Measurements from ENCODE around the gene GLG1.
"Not testable (repeated sequence)": the region's sequence is repeated elsewhere in the genome, so short reads cannot be mapped to it uniquely, and the experiment has no call there.

The GLG1 gene

GRCh38 chr16:74438492-74438979, 168.4 kb downstream of the GLG1 start:
- DNase-seq (ENCODE audit: low read depth), result no peak

GRCh38 chr16:74431516-74431915, 175.4 kb downstream of the GLG1 start:
- no peak for DNase-seq (ENCODE audit: low read depth)

GRCh38 chr16:74430036-74430712, 176.7 kb downstream of the GLG1 start:
- DNase-seq (ENCODE audit: low read depth), result not testable (repeated sequence)

- not testable (repeated sequence) for DNase-seq (ENCODE audit: low read depth)
Measured at GRCh38 chr16:74428493-74428892, 178.4 kb downstream of the GLG1 start.

- not testable (repeated sequence) for DNase-seq (ENCODE audit: low read depth)
Measured at GRCh38 chr16:74425751-74426150, 181.2 kb downstream of the GLG1 start.

- not testable (repeated sequence) for DNase-seq (ENCODE audit: low read depth)
Measured at GRCh38 chr16:74423721-74424120, 183.2 kb downstream of the GLG1 start.

- DNase-seq (ENCODE audit: low read depth), result not testable (repeated sequence)
Measured at GRCh38 chr16:74422086-74422485, 184.8 kb downstream of the GLG1 start.

- not testable (repeated sequence) for DNase-seq (ENCODE audit: low read depth)
Measured at GRCh38 chr16:74421482-74421785, 185.5 kb downstream of the GLG1 start.

GRCh38 chr16:74420612-74421481, 186.1 kb downstream of the GLG1 start, which contains the start of gene CLEC18B:
Gene CLEC18B, minus strand, starts transcription at chr16:74421478. Its CDS starts 208 bp downstream, at chr16:74421270.
- peak; percentile 17 for DNase-seq (ENCODE audit: low read depth)

GRCh38 chr16:74419811-74420210, 187.1 kb downstream of the GLG1 start:
- not testable (repeated sequence) for DNase-seq (ENCODE audit: low read depth)

- not testable (repeated sequence) for DNase-seq (ENCODE audit: low read depth)
Measured at GRCh38 chr16:74417897-74418296, 189.0 kb downstream of the GLG1 start.

- DNase-seq (ENCODE audit: low read depth), result not testable (repeated sequence)
Measured at GRCh38 chr16:74413920-74414319, 193.0 kb downstream of the GLG1 start.

- DNase-seq (ENCODE audit: low read depth), result not testable (repeated sequence)
Measured at GRCh38 chr16:74413485-74413884, 193.4 kb downstream of the GLG1 start.

GRCh38 chr16:74412775-74413390, 194.0 kb downstream of the GLG1 start:
- DNase-seq (ENCODE audit: low read depth), result not testable (repeated sequence)

- not testable (repeated sequence) for DNase-seq (ENCODE audit: low read depth)
Measured at GRCh38 chr16:74412138-74412774, 194.7 kb downstream of the GLG1 start.

- not testable (repeated sequence) for DNase-seq (ENCODE audit: low read depth)
Measured at GRCh38 chr16:74410981-74411380, 195.9 kb downstream of the GLG1 start.

- DNase-seq (ENCODE audit: low read depth), result not testable (repeated sequence)
Measured at GRCh38 chr16:74410057-74410957, 196.6 kb downstream of the GLG1 start.

GRCh38 chr16:74409185-74409981, 197.5 kb downstream of the GLG1 start:
- not testable (repeated sequence) for DNase-seq (ENCODE audit: low read depth)

GRCh38 chr16:74407362-74407705, 199.6 kb downstream of the GLG1 start:
- not testable (repeated sequence) for DNase-seq (ENCODE audit: low read depth)

All from non-pigmented ciliary epithelial cell (primary cell).